GM12875 (cell line): ENCODE measurements around the gene ZBTB40.

Experiments used
- H3K4me3 ChIP-seq: one replicate; pipeline ENCODE4 v1.5.1; 2011; ENCODE audit warnings: low read depth, low read length, control low read depth
- CTCF ChIP-seq: IDR thresholded peaks from 2 replicates; pipeline ENCODE4 v1.5.1; 2011; ENCODE audit warnings: low read depth, mild to moderate bottlenecking, control low read depth, inconsistent platforms, low read length, moderate library complexity, borderline replicate concordance; ENCODE audit not compliant: insufficient read depth

Gene ZBTB40

GRCh38 chr1:22410928-22411495, 40.6 kb upstream of the ZBTB40 start:
- no peak for TF ChIP-seq CTCF
- no peak overlapping the region for H3K4me3 ChIP-seq

GRCh38 chr1:22411589-22411988, 40.1 kb upstream of the ZBTB40 start:
- H3K4me3 ChIP-seq = no peak overlapping the region
- TF ChIP-seq CTCF = no peak

- no peak overlapping the region for H3K4me3 ChIP-seq
- no peak for TF ChIP-seq CTCF
Observed at GRCh38 chr1:22412932-22413727, 38.5 kb upstream of the ZBTB40 start.

GRCh38 chr1:22413799-22414198, 37.9 kb upstream of the ZBTB40 start:
- TF ChIP-seq CTCF = no peak
- H3K4me3 ChIP-seq = no peak overlapping the region

GRCh38 chr1:22414244-22414751, 37.4 kb upstream of the ZBTB40 start:
- H3K4me3 ChIP-seq = no peak overlapping the region
- TF ChIP-seq CTCF = no peak

- H3K4me3 ChIP-seq = no peak overlapping the region
- no peak for TF ChIP-seq CTCF
Observed at GRCh38 chr1:22415489-22415888, 36.2 kb upstream of the ZBTB40 start.
